Measurements from ENCODE around the gene TOM1L2. TPM values are rescaled to one million over a fixed set of nuclear protein-coding genes. Genes with fewer than 3 reads are reported as not detected.

The TOM1L2 gene
- total RNA-seq, 6 experiments from 2014 or later = 92.1 to 144 (median 101) TPM

- no peak for TF ChIP-seq CTCF (IDR thresholded peaks at IDR 0.05)
- Mint-ChIP-seq H3K4me1 (ENCODE audit: low read depth) (peaks cover 80% of the 10 kb centered on the region), H3K27ac (peak overlapping the region; percentile 65; the same call in 1 of the 2 replicates), H3K9me3 (peaks cover 5% of the 10 kb centered on the region; the same call in 1 of the 2 replicates), H3K36me3 (ENCODE audit: low read depth) (peaks cover 28% of the 10 kb centered on the region), H3K4me3 (no peak overlapping the region), H3K27me3 (ENCODE audit: insufficient read depth) (no peaks in the 10 kb centered on the region)
- DNase-seq = no peak
These were observed 18.1 kb downstream of the TOM1L2 start for GRCh38 chr17:17954079-17954478.

GRCh38 chr17:17952691-17953090 lies 19.5 kb downstream of the TOM1L2 start:
- Mint-ChIP-seq H3K4me3 (no peak overlapping the region), H3K27ac (peak overlapping the region; percentile 92), H3K4me1 (ENCODE audit: low read depth) (peaks cover 80% of the 10 kb centered on the region), H3K27me3 (ENCODE audit: insufficient read depth) (no peaks in the 10 kb centered on the region), H3K36me3 (ENCODE audit: low read depth) (peaks cover 28% of the 10 kb centered on the region), H3K9me3 (peaks cover 5% of the 10 kb centered on the region; the same call in 1 of the 2 replicates)
- no peak for DNase-seq
- TF ChIP-seq CTCF (IDR thresholded peaks at IDR 0.05) = no peak

- Mint-ChIP-seq H3K27ac (peak overlapping the region; percentile 92), H3K4me1 (ENCODE audit: low read depth) (peaks cover 83% of the 10 kb centered on the region), H3K27me3 (ENCODE audit: insufficient read depth) (no peaks in the 10 kb centered on the region), H3K36me3 (ENCODE audit: low read depth) (peaks cover 28% of the 10 kb centered on the region), H3K9me3 (peaks cover 5% of the 10 kb centered on the region; the same call in 1 of the 2 replicates), H3K4me3 (no peak overlapping the region)
- TF ChIP-seq CTCF (IDR thresholded peaks at IDR 0.05) = no peak
- no peak for DNase-seq
These were observed 20.7 kb downstream of the TOM1L2 start for GRCh38 chr17:17951524-17951923.

GRCh38 chr17:17950806-17951205 lies 21.4 kb downstream of the TOM1L2 start:
- peaks cover 29% of the 10 kb centered on the region for H3K36me3 Mint-ChIP-seq (ENCODE audit: low read depth)
- H3K27me3 Mint-ChIP-seq (ENCODE audit: insufficient read depth) = no peaks in the 10 kb centered on the region
- peak; percentile 53; the same call in 1 of the 2 replicates for TF ChIP-seq CTCF (IDR thresholded peaks at IDR 0.05)
- peak overlapping the region; percentile 92 for H3K27ac Mint-ChIP-seq
- H3K9me3 Mint-ChIP-seq = peaks cover under 1% of the 10 kb centered on the region; the same call in 1 of the 2 replicates
- peaks cover 88% of the 10 kb centered on the region for H3K4me1 Mint-ChIP-seq (ENCODE audit: low read depth)
- no peak overlapping the region for H3K4me3 Mint-ChIP-seq
- DNase-seq = no peak

- H3K4me1 Mint-ChIP-seq (ENCODE audit: low read depth) = peaks cover 89% of the 10 kb centered on the region
- DNase-seq = no peak
- H3K27me3 Mint-ChIP-seq (ENCODE audit: insufficient read depth) = no peaks in the 10 kb centered on the region
- H3K9me3 Mint-ChIP-seq = no peaks in the 10 kb centered on the region
- no peak overlapping the region for H3K4me3 Mint-ChIP-seq
- TF ChIP-seq CTCF (IDR thresholded peaks at IDR 0.05) = no peak
- H3K27ac Mint-ChIP-seq = peak overlapping the region; percentile 92; the same call in 1 of the 2 replicates
- peaks cover 24% of the 10 kb centered on the region for H3K36me3 Mint-ChIP-seq (ENCODE audit: low read depth)
These were observed 21.9 kb downstream of the TOM1L2 start for GRCh38 chr17:17950347-17950746.
